ENCODE measurements around the gene LGALS9C.
"Not testable (repeated sequence)": the region's sequence is repeated elsewhere in the genome, so short reads cannot be mapped to it uniquely, and the experiment has no call there.

Gene LGALS9C

DNA sequence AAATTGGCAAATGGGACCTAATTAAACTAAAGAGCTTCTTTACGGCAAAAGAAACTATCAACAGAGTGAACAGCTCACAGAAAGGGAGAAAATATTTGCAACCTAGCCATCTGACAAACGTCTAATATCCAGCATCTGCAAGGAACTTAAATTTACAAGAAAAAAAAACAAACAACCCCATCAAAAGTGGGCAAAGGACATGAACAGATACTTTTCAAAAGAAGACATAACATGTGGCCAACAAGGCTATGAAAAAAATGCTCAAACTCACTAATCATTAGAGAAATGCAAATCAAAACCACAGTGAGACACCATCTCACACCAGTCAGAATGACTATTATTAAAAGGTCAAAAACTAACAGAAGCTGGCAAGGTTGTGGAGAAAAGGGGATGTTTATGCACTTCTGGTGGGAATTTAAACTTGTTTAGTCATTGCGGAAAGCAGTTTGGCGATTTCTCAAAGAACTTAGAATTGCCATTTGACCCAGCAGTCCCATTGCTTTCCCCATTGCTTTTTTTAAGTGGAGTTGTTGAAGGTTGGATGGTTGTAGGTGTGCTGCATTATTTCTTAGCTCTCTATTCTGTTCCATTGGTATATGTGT is 52.4 kb downstream of the LGALS9C start:
- DNase-seq (ENCODE audit: low read depth in 2 of 3, low spot score in 1 of 3): not testable (repeated sequence)

GRCh38 chr17:18530405-18530804 is 53.8 kb downstream of the LGALS9C start:
- not testable (repeated sequence) for DNase-seq (ENCODE audit: low read depth in 2 of 3, low spot score in 1 of 3)

DNA sequence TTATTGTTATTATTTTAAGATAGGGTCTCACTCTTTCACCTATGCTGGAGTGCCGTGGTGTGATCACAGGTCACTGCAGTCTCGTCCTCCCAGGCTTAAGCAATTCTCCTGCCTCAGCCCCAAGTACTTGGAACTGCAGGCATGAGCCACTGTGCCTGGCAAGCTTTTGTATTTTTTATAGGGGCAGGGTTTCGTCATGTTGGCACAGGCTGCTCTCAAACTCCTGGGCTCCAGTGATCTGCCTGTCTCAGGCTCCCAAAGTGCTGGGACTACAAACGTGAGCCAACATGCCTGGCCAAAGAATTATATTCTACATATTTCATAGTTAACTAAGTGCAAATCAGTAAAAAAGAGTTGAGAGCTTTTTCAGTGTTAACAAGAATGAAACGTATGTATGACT is 65.6 kb downstream of the LGALS9C start:
- DNase-seq (ENCODE audit: low read depth in 2 of 3, low spot score in 1 of 3): not testable (repeated sequence)

- DNase-seq (ENCODE audit: low read depth in 2 of 3, low spot score in 1 of 3): not testable (repeated sequence)
These were observed 66.3 kb downstream of the LGALS9C start for GRCh38 chr17:18542907-18543306.

Measured in stimulated activated CD4-positive, alpha-beta T cell treated with anti-CD3 and anti-CD28 coated beads, Interleukin-12 subunit alpha, Interleukin-12 subunit beta, amount 100 ng/mL, for 48 hours (primary cell).